RPMI8226 (cell line): ENCODE results near the gene MSI2.

Experiments
- DNase-seq: peaks from one replicate; pipeline ENCODE4 v3.0.0-alpha.2; 2015

The MSI2 gene

DNA sequence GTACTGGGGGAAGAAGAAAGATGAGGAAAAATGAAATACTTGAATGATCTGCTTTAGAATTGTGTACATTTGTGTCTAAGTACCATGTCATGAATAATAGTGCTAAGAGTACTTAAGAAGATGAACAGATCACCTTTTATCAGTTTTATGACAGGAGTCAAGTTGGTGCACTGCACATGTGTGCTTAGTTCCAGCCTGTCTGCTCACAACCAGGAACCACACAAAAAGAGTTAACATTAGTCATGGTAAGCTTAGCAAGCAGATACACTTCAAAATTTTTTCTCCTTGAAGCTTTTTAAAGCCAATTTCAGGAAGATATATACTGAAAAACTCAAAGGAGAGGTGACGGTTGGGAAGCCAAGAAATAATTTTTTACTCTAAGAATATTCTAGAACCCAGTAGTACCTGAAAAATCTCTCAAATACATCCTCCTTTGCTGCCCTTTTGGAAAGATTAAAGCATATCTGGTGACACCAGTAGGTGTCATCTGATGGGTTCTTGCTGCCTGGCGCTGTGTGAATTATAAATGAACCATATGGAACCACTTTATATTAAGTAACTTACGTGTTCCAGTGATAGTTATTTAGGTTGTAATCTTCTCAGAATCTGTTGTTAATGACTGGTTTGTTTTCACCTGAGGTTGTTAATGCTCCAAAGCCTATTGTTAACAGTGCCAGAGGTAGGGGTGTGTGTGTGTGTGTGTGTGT lies 93.4 kb downstream of the MSI2 start:
- DNase-seq, result no peak

DNA sequence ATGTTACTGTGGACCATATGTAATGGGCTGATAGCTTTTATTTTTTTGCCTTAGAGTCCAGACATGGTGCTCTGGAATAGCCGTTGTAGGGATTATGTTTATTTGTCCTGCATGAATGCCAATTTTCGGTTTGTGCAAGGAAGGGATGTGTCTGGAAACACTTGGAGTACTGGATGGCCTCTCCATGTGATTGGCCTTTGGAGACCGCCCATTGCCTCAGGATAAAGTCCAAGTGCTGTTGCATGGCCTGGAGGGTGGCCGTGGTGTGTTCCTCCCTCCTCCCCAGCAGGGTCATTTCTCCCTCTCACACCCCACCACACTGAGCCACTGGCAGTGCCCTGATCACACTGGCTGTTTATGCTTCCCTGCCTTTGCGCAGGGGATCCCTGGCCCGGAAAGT lies 93.9 kb downstream of the MSI2 start:
- no peak for DNase-seq

DNA sequence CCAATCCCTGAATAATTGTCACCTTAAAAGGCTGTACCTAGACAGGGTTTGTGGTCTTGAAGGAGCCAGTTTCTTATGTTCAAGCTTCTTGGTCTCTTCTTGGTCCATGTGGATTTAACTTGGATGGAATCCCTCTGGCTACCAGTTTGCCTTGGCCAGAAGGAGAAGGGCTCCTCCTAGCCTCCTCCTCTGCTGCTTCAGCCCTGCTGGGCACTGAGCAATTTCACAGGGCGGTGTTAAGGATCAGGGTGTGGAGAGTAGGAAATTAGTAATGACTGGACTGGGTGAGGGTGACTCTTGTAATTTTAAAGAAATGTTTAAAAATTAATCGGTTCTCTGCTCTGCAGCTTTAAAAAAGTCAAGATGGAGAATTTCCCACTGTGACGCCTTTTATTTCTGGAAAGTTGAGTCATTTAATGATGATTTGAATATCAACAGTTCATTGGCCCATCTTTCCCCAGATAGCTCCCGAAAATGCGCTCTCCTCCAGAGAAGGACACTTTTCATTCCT lies 96.4 kb downstream of the MSI2 start:
- DNase-seq, result no peak

- no peak for DNase-seq
These were observed 98.3 kb downstream of the MSI2 start for GRCh38 chr17:57354673-57355072.

DNA sequence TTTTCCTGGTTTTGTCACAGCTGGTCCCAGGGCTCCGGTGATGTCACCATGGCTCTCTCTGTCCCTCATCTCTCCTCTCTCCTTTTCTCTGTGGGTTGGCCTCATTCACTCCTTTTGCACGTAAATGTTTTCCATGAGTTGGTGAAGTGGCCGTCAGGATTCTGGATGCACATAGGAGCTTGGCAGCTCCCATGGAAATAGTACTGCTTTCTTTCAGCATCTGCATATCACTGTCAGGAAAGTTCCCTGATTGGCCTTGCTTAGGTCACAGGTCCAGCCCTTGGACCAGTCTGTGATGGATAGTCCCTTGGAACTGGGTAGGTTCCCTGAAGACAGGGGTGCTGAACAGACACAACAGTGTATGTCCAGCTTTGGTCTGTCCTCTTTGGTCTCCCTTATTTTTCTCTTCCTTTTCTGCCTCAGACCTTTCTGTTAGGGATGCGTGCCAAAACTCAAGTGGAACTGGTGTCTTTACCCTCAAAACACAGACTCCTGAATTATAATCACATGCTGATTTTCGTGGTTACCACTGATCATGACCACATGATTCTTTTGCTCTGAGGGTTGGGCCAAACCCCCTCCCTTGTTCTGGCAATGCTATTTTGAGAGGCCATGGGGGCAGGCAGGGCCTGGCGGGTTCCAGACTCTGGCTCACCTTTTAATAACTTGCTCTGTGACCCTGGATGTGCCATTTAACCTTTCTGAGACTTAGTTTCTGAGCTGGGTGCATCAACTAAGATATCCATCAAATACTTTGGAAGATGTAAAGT lies 99.0 kb downstream of the MSI2 start:
- DNase-seq, result peak; percentile 45

- peak; percentile 13 for DNase-seq
These were observed 99.9 kb downstream of the MSI2 start for GRCh38 chr17:57356153-57356718.

GRCh38 chr17:57356719-57357391 lies 100.5 kb downstream of the MSI2 start:
- DNase-seq, result peak; percentile 54

GRCh38 chr17:57357392-57357784 lies 101.1 kb downstream of the MSI2 start:
- DNase-seq, result peak; percentile 7

GRCh38 chr17:57357830-57358430 lies 101.6 kb downstream of the MSI2 start:
- peak; percentile 35 for DNase-seq

DNA sequence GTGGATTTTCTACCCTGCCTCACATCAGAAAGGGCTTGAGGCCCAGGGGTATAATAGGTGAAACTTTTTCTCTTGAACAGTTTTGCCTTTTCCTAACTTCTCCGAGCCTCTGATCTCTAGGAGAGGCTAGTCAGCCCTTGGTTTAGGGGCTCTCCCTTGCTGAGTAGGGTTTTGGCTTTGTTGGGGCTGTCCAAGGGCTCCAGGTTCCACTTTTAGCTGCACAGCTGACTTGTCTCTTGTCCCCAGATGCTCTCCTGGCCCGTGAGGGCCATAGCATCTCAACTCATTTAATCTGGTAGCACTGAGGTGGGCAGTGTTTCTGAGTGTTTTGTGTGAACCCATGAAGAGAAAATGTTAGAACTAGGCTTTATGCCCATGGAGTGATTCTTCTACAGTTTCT lies 103.9 kb downstream of the MSI2 start:
- no peak for DNase-seq

- no peak for DNase-seq
These were observed 106.7 kb downstream of the MSI2 start for GRCh38 chr17:57362797-57363556.

GRCh38 chr17:57363580-57363979 lies 107.3 kb downstream of the MSI2 start:
- no peak for DNase-seq

- DNase-seq, result no peak
These were observed 107.8 kb downstream of the MSI2 start for GRCh38 chr17:57363998-57364643.

GRCh38 chr17:57365420-57365819 lies 109.1 kb downstream of the MSI2 start:
- DNase-seq, result no peak

DNA sequence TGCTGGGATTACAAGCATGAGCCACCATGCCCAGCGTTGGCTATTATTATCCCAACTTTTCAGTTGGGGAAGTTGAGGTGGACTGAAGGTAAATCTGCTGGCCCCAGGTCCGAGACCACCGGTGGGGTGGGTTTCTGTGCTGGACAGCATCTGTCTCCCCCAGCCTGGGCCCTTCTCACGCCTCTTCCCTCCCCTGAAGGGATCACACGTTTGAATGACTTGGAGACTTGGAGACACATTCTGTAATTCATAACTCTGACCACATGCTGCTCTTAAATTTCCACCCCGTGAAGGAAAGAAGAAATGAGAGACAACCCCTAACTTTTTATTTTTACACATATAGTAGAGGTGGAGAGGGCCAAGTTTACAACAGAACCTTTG lies 109.8 kb downstream of the MSI2 start:
- no peak for DNase-seq

GRCh38 chr17:57366558-57367351 lies 110.4 kb downstream of the MSI2 start:
- DNase-seq, result no peak

- DNase-seq, result peak; percentile 10
These were observed 112.5 kb downstream of the MSI2 start for GRCh38 chr17:57368637-57369336.

DNA sequence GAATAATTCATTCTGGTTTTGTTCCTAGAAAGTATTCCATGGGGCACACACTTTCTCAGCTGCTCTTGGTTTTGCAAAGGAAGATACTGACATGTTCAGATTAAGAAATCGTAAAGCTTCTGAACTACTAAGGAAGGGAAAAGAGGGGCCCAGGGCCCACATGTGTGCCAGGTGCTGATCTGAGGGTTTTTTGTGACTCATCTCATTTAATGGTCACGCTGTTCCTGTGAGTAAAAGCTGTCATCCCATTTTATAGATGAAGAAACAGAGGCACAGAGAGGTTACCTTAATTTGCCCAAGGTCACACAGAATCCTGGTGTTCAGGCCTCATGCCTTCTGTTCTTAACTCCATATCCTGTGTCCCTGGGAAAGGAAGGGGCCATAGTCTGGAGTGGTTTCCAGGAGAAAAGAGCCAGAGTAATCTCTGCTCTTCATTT lies 113.2 kb downstream of the MSI2 start:
- no peak for DNase-seq

GRCh38 chr17:57370037-57370581 lies 113.8 kb downstream of the MSI2 start:
- DNase-seq, result no peak

DNA sequence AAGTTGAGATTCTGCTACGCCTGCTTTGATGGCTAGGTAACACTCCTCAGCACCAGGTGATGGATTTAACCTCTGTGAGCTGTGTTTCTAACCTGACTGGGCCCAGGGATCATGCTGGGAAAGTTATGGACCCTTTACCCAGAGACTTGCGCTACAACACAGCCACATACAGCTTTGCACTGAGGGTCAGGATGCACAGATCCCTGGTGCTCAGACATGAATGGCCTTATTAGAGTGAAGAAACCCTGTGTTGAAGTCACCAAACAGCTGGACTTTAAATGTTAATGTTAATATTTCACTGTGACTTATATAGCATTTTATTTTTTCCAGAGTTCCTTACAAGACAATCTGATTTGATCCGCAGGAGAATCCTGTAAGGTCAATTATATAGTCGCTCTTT lies 114.3 kb downstream of the MSI2 start:
- no peak for DNase-seq
